Activated CD4-positive, alpha-beta T cell treated with anti-CD3 and anti-CD28 coated beads, Interleukin-2, amount 10 ng/mL, durations not matched to agents 24 days and 14 days (primary cell): Measurements from ENCODE around the gene TCHH. TPM values are rescaled to one million over a fixed set of nuclear protein-coding genes. Genes with fewer than 3 reads are reported as not detected.

ENCODE experiments used
- DNase-seq: peaks from one replicate; pipeline ENCODE4 v3.0.0; 2022
- H3K27ac Mint-ChIP-seq: one replicate; pipeline ENCODE4 v1.8.0; 2022; ENCODE audit warnings: mild to moderate bottlenecking, mixed read lengths
- H3K27me3 Mint-ChIP-seq: one replicate; pipeline ENCODE4 v1.8.0; 2022; ENCODE audit warnings: mixed read lengths
- H3K36me3 Mint-ChIP-seq: one replicate; pipeline ENCODE4 v1.8.0; 2022; ENCODE audit warnings: low read depth, mild to moderate bottlenecking, mixed read lengths
- H3K4me1 Mint-ChIP-seq: one replicate; pipeline ENCODE4 v1.8.0; 2021; ENCODE audit warnings: mixed read lengths
- H3K4me3 Mint-ChIP-seq: one replicate; pipeline ENCODE4 v1.8.0; 2022; ENCODE audit warnings: mild to moderate bottlenecking, moderate library complexity, mixed read lengths
- H3K9me3 Mint-ChIP-seq: one replicate; pipeline ENCODE4 v1.8.0; 2021; ENCODE audit warnings: mixed read lengths
- intact Hi-C: fragments of 100-400 bp; cut with micrococcal nuclease; formaldehyde crosslinking; loops from one replicate; pipeline ENCODE4 v1.15.1; 2023
- total RNA-seq: library from RNA; stranded (reverse); gene quantifications from 2 replicates; pipeline ENCODE4 v1.2.3, GENCODE V29; 2022

Gene TCHH
- total RNA-seq, 1 donor from 2014 or later: not detected

DNA sequence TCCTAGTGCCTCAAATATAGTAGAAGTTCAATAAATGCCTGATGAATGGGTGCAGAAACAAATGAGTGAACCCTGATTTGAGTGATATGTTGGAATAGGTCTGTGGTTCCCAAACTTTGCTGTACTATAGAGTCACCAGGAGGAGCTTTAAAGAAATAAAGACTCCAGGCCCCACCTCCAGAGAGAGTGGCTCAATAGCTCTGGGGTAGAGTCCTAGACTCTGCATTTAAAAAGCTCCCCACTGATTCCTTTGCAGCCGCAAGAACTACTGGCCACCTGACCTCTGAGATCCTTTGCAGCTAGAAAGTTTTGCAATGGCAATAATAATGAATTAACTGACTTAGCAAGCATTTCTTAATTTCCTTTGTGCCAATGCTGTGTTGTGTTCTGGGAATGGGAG is 47.3 kb downstream of the TCHH start:
- DNase-seq: no peak
- Mint-ChIP-seq H3K4me3 (no peak overlapping the region), H3K27ac (no peak overlapping the region), H3K9me3 (peaks cover 4% of the 10 kb centered on the region), H3K36me3 (no peaks in the 10 kb centered on the region), H3K27me3 (peaks cover 45% of the 10 kb centered on the region), H3K4me1 (no peaks in the 10 kb centered on the region)
- intact Hi-C loops: no loop called here

DNA sequence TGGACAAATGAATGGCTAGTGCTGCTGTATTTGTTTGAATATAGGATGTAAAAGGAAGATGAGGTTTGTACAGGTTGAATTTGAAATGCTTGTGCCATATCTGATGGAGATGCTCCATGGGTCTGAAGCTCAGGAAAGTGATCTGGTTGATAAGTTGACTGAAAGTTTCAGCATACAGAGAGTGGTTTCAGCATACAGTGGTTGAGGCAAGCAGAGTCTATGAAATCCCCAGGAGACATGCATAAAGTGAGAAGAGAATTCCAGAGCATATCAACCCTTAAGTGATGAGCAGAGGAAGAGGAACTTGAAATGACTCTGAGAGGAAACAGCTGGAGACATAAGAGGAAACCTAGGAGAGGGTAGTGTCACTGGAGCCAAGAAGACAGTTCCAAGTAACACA is 48.1 kb downstream of the TCHH start:
- no peaks in the 10 kb centered on the region for H3K36me3 Mint-ChIP-seq
- H3K27ac Mint-ChIP-seq: no peak overlapping the region
- H3K4me1 Mint-ChIP-seq: no peaks in the 10 kb centered on the region
- no peak for DNase-seq
- no peak overlapping the region for H3K4me3 Mint-ChIP-seq
- H3K9me3 Mint-ChIP-seq: peaks cover 4% of the 10 kb centered on the region
- intact Hi-C loops: no loop called here
- peaks cover 45% of the 10 kb centered on the region for H3K27me3 Mint-ChIP-seq

DNA sequence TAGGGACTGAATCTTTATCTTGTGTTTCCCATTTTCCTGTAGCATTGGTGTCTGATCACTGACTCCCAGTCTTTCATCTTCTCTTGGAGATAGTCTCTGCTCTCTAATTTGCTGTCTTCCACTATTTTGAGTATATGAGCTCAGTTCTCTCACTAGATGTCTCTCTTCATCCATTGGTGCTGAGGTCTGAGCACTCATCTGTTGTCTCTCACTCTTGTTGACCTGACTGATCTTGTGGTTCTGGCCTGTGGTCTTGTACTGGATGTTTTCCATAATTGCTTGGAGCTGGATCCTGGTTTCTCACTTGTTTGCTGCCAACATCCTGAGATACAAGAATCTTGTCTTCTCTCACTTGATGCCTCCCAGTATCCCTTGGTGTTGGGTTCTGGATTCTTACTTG is 53.3 kb downstream of the TCHH start:
- DNase-seq: no peak
- H3K4me3 Mint-ChIP-seq: no peak overlapping the region
- peaks cover 4% of the 10 kb centered on the region for H3K9me3 Mint-ChIP-seq
- H3K36me3 Mint-ChIP-seq: no peaks in the 10 kb centered on the region
- H3K4me1 Mint-ChIP-seq: no peaks in the 10 kb centered on the region
- H3K27ac Mint-ChIP-seq: no peak overlapping the region
- H3K27me3 Mint-ChIP-seq: peaks cover 27% of the 10 kb centered on the region
- intact Hi-C loops: no loop called here

Other genes with a start within 250 kb of the TCHH start
- gene THEM4, start 205.9 kb downstream of the TCHH start, total RNA-seq: 26.9 and 30.6 TPM in 2 replicates
- 103 and 107 TPM in 2 replicates for gene S100A10, start 121.6 kb downstream of the TCHH start, total RNA-seq
- 218 TPM in 2 replicates for gene S100A11, start 78.4 kb downstream of the TCHH start, total RNA-seq
- gene TCHHL1, start 26.4 kb downstream of the TCHH start, total RNA-seq: not detected in 2 replicates
- not detected in 2 replicates for gene RPTN, start 43.8 kb upstream of the TCHH start, total RNA-seq
- gene HRNR, start 108.7 kb upstream of the TCHH start, total RNA-seq: not detected in 2 replicates
- gene FLG, start 209.8 kb upstream of the TCHH start, total RNA-seq: not detected in 2 replicates
- not detected in 2 replicates for gene FLG2, start 244.6 kb upstream of the TCHH start, total RNA-seq